GM12878 (cell line): Measurements from ENCODE around the gene ZNF444. TPM values are rescaled to one million over a fixed set of nuclear protein-coding genes. Genes with fewer than 3 reads are reported as not detected.

Experiments
- ATAC-seq: fragments of 200-7000 bp; cut with Tn5 transposase; 3 replicates; pipeline ENCODE4 v1.9.1; 2020; ENCODE audit warnings: mild to moderate bottlenecking, moderate library complexity
- BruUV-seq: library from RNA; stranded (reverse); fragments of 400-500 nt; replicated peaks from 2 replicates; lab custom pipeline; 2021; lab: Mats Ljungman, UMichigan
- CTCF ChIA-PET: fragments of 300-600 bp; sonication (Branson Sonifier 250); formaldehyde crosslinking; extraction: SDS; loops from one replicate; lab custom pipeline; 2021; ENCODE audit warnings: inconsistent platforms; lab: Yijun Ruan, JAX
- POLR2A ChIA-PET: fragments of 350-600 bp; formaldehyde crosslinking; extraction: SDS; loops from one replicate; lab custom pipeline; 2021; ENCODE audit warnings: inconsistent platforms; lab: Charles Lee
- RAD21 ChIA-PET: fragments of 300-600 bp; sonication (Branson Sonifier 250); formaldehyde crosslinking; loops from one replicate; lab custom pipeline; 2023; ENCODE audit warnings: antibody characterized with exemption; ENCODE audit not compliant: unreplicated experiment; lab: Charles Lee
- SMC1A ChIA-PET: fragments of 300-600 bp; sonication (Branson Sonifier 250); formaldehyde crosslinking; loops from one replicate; lab custom pipeline; 2023; ENCODE audit not compliant: unreplicated experiment, uncharacterized antibody; lab: Charles Lee
- DNase-seq: peaks from one replicate; pipeline ENCODE4 v3.0.0-alpha.2; 2011; ENCODE audit warnings: low read depth, low spot score
- FAIRE-seq: peaks from 3 replicates; lab custom pipeline; 2011; peaks lifted over from hg19 to GRCh38; lab: Jason Lieb, UNC
- H2AFZ ChIP-seq: 2 replicates; pipeline ENCODE4 v1.6.0; 2011; ENCODE audit warnings: low read depth, low read length, control low read depth; ENCODE audit not compliant: control insufficient read depth
- H3K27ac ChIP-seq: 2 replicates; pipeline ENCODE4 v1.5.1; 2011; ENCODE audit warnings: control low read depth; ENCODE audit not compliant: control insufficient read depth, insufficient read depth
- H3K27me3 ChIP-seq, 2 experiments: replicated peaks in 1 of 2; 2 replicates each; pipeline versions ENCODE4 v1.6.0 to v1.6.1; 2011; ENCODE audit warnings: low read length in 1 of 2; ENCODE audit not compliant: control insufficient read depth in 2 of 2, insufficient read depth in 2 of 2
- H3K36me3 ChIP-seq, 2 experiments: 2 replicates each; pipeline ENCODE4 v1.5.1; 2011; ENCODE audit warnings: low read length in 1 of 2; ENCODE audit not compliant: control insufficient read depth in 2 of 2, insufficient read depth in 2 of 2
- H3K4me1 ChIP-seq: 2 replicates; pipeline ENCODE4 v1.6.1; 2011; ENCODE audit warnings: mild to moderate bottlenecking, low read length, moderate library complexity, mixed read lengths; ENCODE audit not compliant: control insufficient read depth, insufficient read depth
- H3K4me2 ChIP-seq: 2 replicates; pipeline ENCODE4 v1.6.0; 2011; ENCODE audit warnings: control low read depth; ENCODE audit not compliant: control insufficient read depth, insufficient read depth
- H3K4me3 ChIP-seq: fragments of 200-600 bp; sonication (generic); 2 replicates; pipeline ENCODE4 v1.5.1; 2016
- H3K79me2 ChIP-seq: 2 replicates; pipeline ENCODE4 v1.6.0; 2011; ENCODE audit warnings: low read length; ENCODE audit not compliant: control insufficient read depth, insufficient read depth
- H3K9ac ChIP-seq: 2 replicates; pipeline ENCODE4 v1.8.0; 2011; ENCODE audit warnings: low read length, control low read depth, mixed read lengths; ENCODE audit not compliant: control insufficient read depth, insufficient read depth
- H3K9me3 ChIP-seq: replicated peaks from 3 replicates; pipeline ENCODE4 v1.5.1; 2011; ENCODE audit warnings: mild to moderate bottlenecking, low read length; ENCODE audit not compliant: control insufficient read depth, insufficient read depth
- H4K20me1 ChIP-seq: 2 replicates; pipeline ENCODE4 v1.6.0; 2011; ENCODE audit not compliant: control insufficient read depth, insufficient read depth
- CBX3 ChIP-seq: fragments of 200-600 bp; sonication (generic); IDR thresholded peaks from 2 replicates; pipeline ENCODE4 v1.6.1; 2016; ENCODE audit warnings: low read depth, borderline replicate concordance
- E2F4 ChIP-seq: IDR thresholded peaks from 2 replicates; pipeline ENCODE4 v1.6.1; 2012; ENCODE audit warnings: low read depth, low read length, improper control_type of control experiment
- HDAC2 ChIP-seq: fragments of 200-600 bp; sonication (generic); IDR thresholded peaks from 2 replicates; pipeline ENCODE4 v1.6.1; 2017
- MLLT1 ChIP-seq: fragments of 450-650 bp; IDR thresholded peaks from 2 replicates; pipeline ENCODE4 v1.6.1; 2016; ENCODE audit warnings: mild to moderate bottlenecking
- MYC ChIP-seq: IDR thresholded peaks from 2 replicates; pipeline ENCODE4 v1.6.1; 2011; ENCODE audit warnings: mild to moderate bottlenecking, low read length, moderate library complexity, inconsistent platforms; ENCODE audit not compliant: insufficient read depth, insufficient replicate concordance, insufficient read length, severe bottlenecking
- NR2C2 ChIP-seq: IDR thresholded peaks from 2 replicates; pipeline ENCODE4 v1.6.1; 2011; ENCODE audit warnings: borderline replicate concordance, low read depth; ENCODE audit not compliant: control insufficient read depth, insufficient read length
- PRDM15 ChIP-seq: fragments of 450-650 bp; formaldehyde crosslinking; IDR thresholded peaks from 2 replicates; pipeline ENCODE4 v1.4.0; 2020; ENCODE audit warnings: mild to moderate bottlenecking, moderate library complexity
- ZBTB11 ChIP-seq: fragments of 450-650 bp; formaldehyde crosslinking; IDR thresholded peaks from 2 replicates; pipeline ENCODE4 v1.5.0; 2022; ENCODE audit warnings: mild to moderate bottlenecking, missing genetic modification characterization
- ZBTB4 ChIP-seq: fragments of 450-650 bp; formaldehyde crosslinking; IDR thresholded peaks from 2 replicates; pipeline ENCODE4 v1.4.0; 2022; ENCODE audit warnings: mild to moderate bottlenecking, moderate library complexity
- WGBS: methylation state at CpG from one replicate; pipeline ENCODE4 v1.1.6; 2016; ENCODE audit warnings: low lambda C conversion rate; ENCODE audit not compliant: insufficient replicate concordance, insufficient coverage; ENCODE audit errors: missing lambda C conversion rate; 5-methylcytosine and 5-hydroxymethylcytosine counted together
- in situ Hi-C: fragments of 300-500 bp; cut with MboI; formaldehyde crosslinking; loops from 9 replicates; pipeline ENCODE4 v1.14.3; 2018; ENCODE audit warnings: mixed read lengths
- intact Hi-C: fragments of 100-400 bp; cut with micrococcal nuclease; formaldehyde crosslinking; loops from one replicate; pipeline ENCODE4 v1.14.2; 2022; ENCODE audit not compliant: unreplicated experiment
- polyA plus RNA-seq, 11 experiments: library from polyadenylated mRNA; depleted of rRNA in 4 of 11; unstranded in 6 of 11; stranded (reverse) in 5 of 11; fragments of >200 nt; fragmentation: Nextera tagmentation in 4 of 11; fragmentation: Illumina TruSeq in 1 of 11; extraction: Ambion mirVana in 4 of 11; extraction: Trizol in 1 of 11; gene quantifications; 1 replicate in 1 of 11; 2 replicates in 10 of 11; pipeline versions ENCODE4 v1.2.1 to v1.2.3, GENCODE V29; 2011 to 2016; ENCODE audit warnings: inconsistent platforms in 2 of 11, missing spikeins in 2 of 11, low read depth in 1 of 11
- total RNA-seq, 4 experiments: library from RNA; depleted of rRNA in 3 of 4; stranded (reverse); fragments of >200 nt in 3 of 4; fragmentation: Illumina TruSeq in 1 of 4; extraction: Trizol in 1 of 4; gene quantifications; 2 replicates each; pipeline versions ENCODE4 v1.2.1 to v1.2.3, GENCODE V29; 2013 to 2021

Gene ZNF444
- total and polyA plus RNA-seq, 10 of the 15 experiments (the other 5 are each of a cell fraction or from before 2014, with no cell fraction given): 0.45 to 28.2 (median 11.6) TPM

- Histone ChIP-seq H3K4me1 (no peaks in the 10 kb centered on the region), H3K27ac (no peak overlapping the region), H3K79me2 (no peaks in the 10 kb centered on the region), H3K4me3 (no peak overlapping the region), H2AFZ (no peak overlapping the region), H3K36me3 (no peaks in the 10 kb centered on the region), H3K27me3 (no peaks in the 10 kb centered on the region), H3K9ac (no peak overlapping the region), H4K20me1 (no peaks in the 10 kb centered on the region), H3K4me2 (no peak overlapping the region), H3K9me3 (no peaks in the 10 kb centered on the region)
- intact Hi-C loops (no loop called here), in situ Hi-C loops (no loop called here)
- SMC1A ChIA-PET: no interaction called here
- RAD21 ChIA-PET: no interaction called here
- DNase-seq (no peak), FAIRE-seq (no peak), ATAC-seq (no peak)
- WGBS: 44% methylated on average over 7 of the region's 7 CpGs
- CTCF ChIA-PET: no interaction called here
- POLR2A ChIA-PET: no interaction called here
- BruUV-seq: no TSS peak
- TF ChIP-seq CBX3 (no peak), HDAC2 (no peak), PRDM15 (no peak), NR2C2 (no peak), ZBTB11 (CRISPR knock-in tag) (no peak), MYC (no peak), E2F4 (no peak), ZBTB4 (CRISPR knock-in tag) (no peak), MLLT1 (no peak)
Measured at GRCh38 chr19:56191115-56191514, 50.0 kb downstream of the ZNF444 start.
